HEK293 (cell line): ENCODE measurements around the gene DBF4B.

Source experiments
- EGR2 ChIP-seq: fragments of 450-650 bp; formaldehyde crosslinking; IDR thresholded peaks from 2 replicates; pipeline ENCODE4 v1.5.1; 2016; ENCODE audit warnings: low read depth, missing biosample characterization, missing genetic modification characterization
- SALL2 ChIP-seq: fragments of 450-650 bp; formaldehyde crosslinking; IDR thresholded peaks from 2 replicates; pipeline ENCODE4 v1.5.0; 2017; ENCODE audit warnings: missing biosample characterization, mild to moderate bottlenecking, missing genetic modification characterization, borderline replicate concordance
- SP3 ChIP-seq: fragments of 450-650 bp; formaldehyde crosslinking; IDR thresholded peaks from 2 replicates; pipeline ENCODE4 v1.5.1; 2016; ENCODE audit warnings: missing biosample characterization, missing genetic modification characterization
- WT1 ChIP-seq: fragments of 450-650 bp; formaldehyde crosslinking; IDR thresholded peaks from 2 replicates; pipeline ENCODE4 v1.5.1; 2016; ENCODE audit warnings: missing biosample characterization, missing genetic modification characterization
- ZBTB7A ChIP-seq: fragments of 450-650 bp; formaldehyde crosslinking; IDR thresholded peaks from 2 replicates; pipeline ENCODE4 v1.5.1; 2016; ENCODE audit warnings: low read depth, missing biosample characterization, missing genetic modification characterization
- ZBTB8A ChIP-seq: fragments of 450-650 bp; formaldehyde crosslinking; IDR thresholded peaks from 2 replicates; pipeline ENCODE4 v1.5.1; 2016; ENCODE audit warnings: missing biosample characterization, missing genetic modification characterization
- ZFP69B ChIP-seq: fragments of 450-650 bp; formaldehyde crosslinking; IDR thresholded peaks from 2 replicates; pipeline ENCODE4 v1.5.1; 2016; ENCODE audit warnings: missing biosample characterization, missing genetic modification characterization
- ZNF112 ChIP-seq: fragments of 450-650 bp; formaldehyde crosslinking; IDR thresholded peaks from 2 replicates; pipeline ENCODE4 v1.5.0; 2017; ENCODE audit warnings: missing biosample characterization, missing genetic modification characterization
- ZNF132 ChIP-seq: fragments of 450-650 bp; formaldehyde crosslinking; IDR thresholded peaks from 2 replicates; pipeline ENCODE4 v1.5.1; 2017; ENCODE audit warnings: missing biosample characterization, missing genetic modification characterization, borderline replicate concordance
- ZNF138 ChIP-seq: fragments of 450-650 bp; formaldehyde crosslinking; IDR thresholded peaks from 2 replicates; pipeline ENCODE4 v1.5.1; 2016; ENCODE audit warnings: missing biosample characterization, missing genetic modification characterization, borderline replicate concordance
- ZNF140 ChIP-seq: fragments of 450-650 bp; formaldehyde crosslinking; IDR thresholded peaks from 2 replicates; pipeline ENCODE4 v1.5.1; 2016; ENCODE audit warnings: missing biosample characterization, missing genetic modification characterization
- ZNF155 ChIP-seq: fragments of 450-650 bp; formaldehyde crosslinking; IDR thresholded peaks from 2 replicates; pipeline ENCODE4 v1.5.1; 2016; ENCODE audit warnings: missing biosample characterization, missing genetic modification characterization
- ZNF223 ChIP-seq: fragments of 450-650 bp; formaldehyde crosslinking; IDR thresholded peaks from 2 replicates; pipeline ENCODE4 v1.5.1; 2016; ENCODE audit warnings: missing biosample characterization, missing genetic modification characterization
- ZNF239 ChIP-seq: fragments of 450-650 bp; formaldehyde crosslinking; IDR thresholded peaks from 2 replicates; pipeline ENCODE4 v1.5.1; 2016; ENCODE audit warnings: missing biosample characterization, missing genetic modification characterization
- ZNF292 ChIP-seq: fragments of 450-650 bp; formaldehyde crosslinking; IDR thresholded peaks from 2 replicates; pipeline ENCODE4 v1.5.1; 2016; ENCODE audit warnings: low read depth, missing biosample characterization, missing genetic modification characterization, borderline replicate concordance
- ZNF311 ChIP-seq: fragments of 450-650 bp; formaldehyde crosslinking; IDR thresholded peaks from 2 replicates; pipeline ENCODE4 v1.5.1; 2017; ENCODE audit warnings: missing biosample characterization, missing genetic modification characterization, borderline replicate concordance
- ZNF324 ChIP-seq: fragments of 450-650 bp; formaldehyde crosslinking; IDR thresholded peaks from 2 replicates; pipeline ENCODE4 v1.5.1; 2016; ENCODE audit warnings: missing biosample characterization, missing genetic modification characterization
- ZNF335 ChIP-seq: fragments of 450-650 bp; formaldehyde crosslinking; conservative IDR thresholded peaks from 2 replicates; pipeline ENCODE4 v1.5.1; 2016; ENCODE audit warnings: missing biosample characterization, missing genetic modification characterization
- ZNF510 ChIP-seq: fragments of 450-650 bp; formaldehyde crosslinking; IDR thresholded peaks from 2 replicates; pipeline ENCODE4 v1.5.1; 2018; ENCODE audit warnings: mild to moderate bottlenecking, missing genetic modification characterization, missing biosample characterization; ENCODE audit not compliant: insufficient replicate concordance
- ZNF529 ChIP-seq: fragments of 450-650 bp; formaldehyde crosslinking; IDR thresholded peaks from 2 replicates; pipeline ENCODE4 v1.5.1; 2017; ENCODE audit warnings: missing genetic modification characterization, missing biosample characterization; ENCODE audit not compliant: insufficient replicate concordance
- ZNF530 ChIP-seq: fragments of 450-650 bp; formaldehyde crosslinking; IDR thresholded peaks from 2 replicates; pipeline ENCODE4 v1.5.1; 2016; ENCODE audit warnings: low read depth, missing biosample characterization, missing genetic modification characterization
- ZNF571 ChIP-seq: fragments of 450-650 bp; formaldehyde crosslinking; IDR thresholded peaks from 2 replicates; pipeline ENCODE4 v1.5.0; 2017; ENCODE audit warnings: missing biosample characterization, missing genetic modification characterization
- ZNF585B ChIP-seq: fragments of 450-650 bp; formaldehyde crosslinking; IDR thresholded peaks from 2 replicates; pipeline ENCODE4 v1.5.1; 2016; ENCODE audit warnings: missing biosample characterization, missing genetic modification characterization
- ZNF600 ChIP-seq: fragments of 450-650 bp; formaldehyde crosslinking; IDR thresholded peaks from 2 replicates; pipeline ENCODE4 v1.5.1; 2016; ENCODE audit warnings: missing biosample characterization, missing genetic modification characterization
- ZNF701 ChIP-seq: fragments of 450-650 bp; formaldehyde crosslinking; IDR thresholded peaks from 2 replicates; pipeline ENCODE4 v1.5.1; 2016; ENCODE audit warnings: missing biosample characterization, missing genetic modification characterization
- ZNF76 ChIP-seq: fragments of 450-650 bp; formaldehyde crosslinking; IDR thresholded peaks from 2 replicates; pipeline ENCODE4; 2016; ENCODE audit warnings: low read depth, missing biosample characterization, missing genetic modification characterization, borderline replicate concordance
- ZNF768 ChIP-seq: fragments of 450-650 bp; formaldehyde crosslinking; IDR thresholded peaks from 2 replicates; pipeline ENCODE4 v1.5.1; 2018; ENCODE audit warnings: missing biosample characterization, mild to moderate bottlenecking, missing genetic modification characterization
- TF ChIP-seq, protein P1 (sequence below): fragments of 450-650 bp; formaldehyde crosslinking; IDR thresholded peaks from 2 replicates; pipeline ENCODE4 v1.5.1; 2016; ENCODE audit warnings: missing biosample characterization, missing genetic modification characterization
- TF ChIP-seq, protein P2 (sequence below): fragments of 450-650 bp; IDR thresholded peaks from 2 replicates; pipeline ENCODE4 v1.5.1; 2018; ENCODE audit warnings: missing biosample characterization, mild to moderate bottlenecking, missing genetic modification characterization
- TF ChIP-seq, protein P3 (sequence below): sonication (generic); formaldehyde crosslinking; IDR thresholded peaks from 2 replicates; pipeline ENCODE4 v1.8.1; 2022; ENCODE audit warnings: mild to moderate bottlenecking, moderate library complexity, missing genetic modification reagents
- TF ChIP-seq, protein P4 (sequence below): fragments of 450-650 bp; formaldehyde crosslinking; IDR thresholded peaks from 2 replicates; pipeline ENCODE4 v1.5.1; 2016; ENCODE audit warnings: missing biosample characterization, missing genetic modification characterization
- TF ChIP-seq, protein P5 (sequence below): fragments of 450-650 bp; formaldehyde crosslinking; IDR thresholded peaks from 2 replicates; pipeline ENCODE4 v1.5.0; 2017; ENCODE audit warnings: missing biosample characterization, missing genetic modification characterization, borderline replicate concordance

Gene DBF4B

DNA sequence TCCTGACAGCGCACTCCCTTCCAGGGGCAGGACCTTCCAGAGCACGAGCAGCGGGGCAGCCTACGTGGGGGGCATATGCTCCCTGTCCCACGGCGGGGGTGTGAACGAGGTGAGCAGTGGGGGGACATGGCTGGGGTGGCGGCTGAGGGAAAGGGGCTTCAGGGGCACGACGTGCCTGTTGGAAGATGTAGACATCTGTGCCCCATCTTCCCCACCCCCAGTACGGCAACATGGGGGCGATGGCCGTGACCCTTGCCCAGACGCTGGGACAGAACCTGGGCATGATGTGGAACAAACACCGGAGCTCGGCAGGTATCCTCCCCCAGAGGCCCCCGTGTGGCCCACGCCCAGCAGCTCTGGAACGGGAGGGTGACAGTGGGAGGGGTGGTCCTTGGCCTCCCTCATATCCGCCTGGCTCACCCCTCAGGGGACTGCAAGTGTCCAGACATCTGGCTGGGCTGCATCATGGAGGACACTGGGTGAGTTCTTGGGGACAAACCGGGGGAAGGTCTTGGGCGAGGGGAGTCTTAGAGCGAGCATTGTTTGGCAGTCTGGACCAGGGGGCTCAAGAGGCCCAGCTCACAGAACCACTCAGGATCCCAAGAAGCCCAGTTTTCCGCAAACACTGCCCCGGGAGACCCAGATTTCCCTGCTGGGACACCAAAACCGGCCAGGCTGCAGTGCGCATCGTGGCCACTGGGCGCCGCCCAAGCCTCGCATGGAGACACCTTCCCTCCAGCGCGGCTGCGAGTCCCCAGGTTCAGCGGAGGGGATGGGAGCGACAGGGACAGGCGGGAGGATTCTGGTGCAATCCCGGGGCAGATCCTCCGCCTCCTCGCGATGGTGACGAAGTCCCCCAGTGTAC lies 66.0 kb downstream of the DBF4B start (continued):
- TF ChIP-seq EGR2 (tag by site-specific recombination) (no peak), ZNF223 (tag by site-specific recombination) (no peak), ZNF529 (tag by site-specific recombination) (no peak), ZNF530 (tag by site-specific recombination) (no peak), ZNF600 (tag by site-specific recombination) (no peak; the same call in 1 of the 2 replicates), ZNF701 (tag by site-specific recombination) (no peak), ZNF510 (tag by site-specific recombination) (no peak), ZNF132 (tag by site-specific recombination) (no peak), ZNF571 (no peak), ZBTB8A (tag by site-specific recombination) (no peak), ZFP69B (no peak), ZNF585B (no peak), ZNF292 (tag by site-specific recombination) (no peak), ZNF140 (tag by site-specific recombination) (no peak), ZNF335 (tag by site-specific recombination) (no peak), ZNF112 (tag by site-specific recombination) (no peak), WT1 (tag by site-specific recombination) (no peak), SALL2 (tag by site-specific recombination) (no peak), ZBTB7A (tag by site-specific recombination) (no peak), ZNF239 (tag by site-specific recombination) (no peak), ZNF324 (no peak), SP3 (tag by site-specific recombination) (no peak), ZNF138 (tag by site-specific recombination) (no peak), ZNF311 (tag by site-specific recombination) (no peak), ZNF76 (tag by site-specific recombination) (peak; percentile 30; the same call in 1 of the 2 replicates), ZNF768 (tag by site-specific recombination) (no peak), ZNF155 (tag by site-specific recombination) (no peak)
- TF ChIP-seq, protein P1, sequence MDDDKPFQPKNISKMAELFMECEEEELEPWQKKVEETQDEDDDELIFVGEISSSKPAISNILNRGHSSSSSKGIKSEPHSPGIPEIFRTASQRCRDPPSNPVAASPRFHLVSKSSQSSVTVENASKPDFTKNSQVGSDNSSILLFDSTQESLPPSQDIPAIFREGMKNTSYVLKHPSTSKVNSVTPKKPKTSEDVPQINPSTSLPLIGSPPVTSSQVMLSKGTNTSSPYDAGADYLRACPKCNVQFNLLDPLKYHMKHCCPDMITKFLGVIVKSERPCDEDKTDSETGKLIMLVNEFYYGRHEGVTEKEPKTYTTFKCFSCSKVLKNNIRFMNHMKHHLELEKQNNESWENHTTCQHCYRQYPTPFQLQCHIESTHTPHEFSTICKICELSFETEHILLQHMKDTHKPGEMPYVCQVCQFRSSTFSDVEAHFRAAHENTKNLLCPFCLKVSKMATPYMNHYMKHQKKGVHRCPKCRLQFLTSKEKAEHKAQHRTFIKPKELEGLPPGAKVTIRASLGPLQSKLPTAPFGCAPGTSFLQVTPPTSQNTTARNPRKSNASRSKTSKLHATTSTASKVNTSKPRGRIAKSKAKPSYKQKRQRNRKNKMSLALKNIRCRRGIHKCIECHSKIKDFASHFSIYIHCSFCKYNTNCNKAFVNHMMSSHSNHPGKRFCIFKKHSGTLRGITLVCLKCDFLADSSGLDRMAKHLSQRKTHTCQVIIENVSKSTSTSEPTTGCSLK (tag by site-specific recombination), result no peak
- TF ChIP-seq, protein P2, sequence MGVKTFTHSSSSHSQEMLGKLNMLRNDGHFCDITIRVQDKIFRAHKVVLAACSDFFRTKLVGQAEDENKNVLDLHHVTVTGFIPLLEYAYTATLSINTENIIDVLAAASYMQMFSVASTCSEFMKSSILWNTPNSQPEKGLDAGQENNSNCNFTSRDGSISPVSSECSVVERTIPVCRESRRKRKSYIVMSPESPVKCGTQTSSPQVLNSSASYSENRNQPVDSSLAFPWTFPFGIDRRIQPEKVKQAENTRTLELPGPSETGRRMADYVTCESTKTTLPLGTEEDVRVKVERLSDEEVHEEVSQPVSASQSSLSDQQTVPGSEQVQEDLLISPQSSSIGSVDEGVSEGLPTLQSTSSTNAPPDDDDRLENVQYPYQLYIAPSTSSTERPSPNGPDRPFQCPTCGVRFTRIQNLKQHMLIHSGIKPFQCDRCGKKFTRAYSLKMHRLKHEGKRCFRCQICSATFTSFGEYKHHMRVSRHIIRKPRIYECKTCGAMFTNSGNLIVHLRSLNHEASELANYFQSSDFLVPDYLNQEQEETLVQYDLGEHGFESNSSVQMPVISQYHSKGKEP (tag by site-specific recombination), result peak; percentile 5; the same call in 1 of the 2 replicates
- TF ChIP-seq, protein P3, sequence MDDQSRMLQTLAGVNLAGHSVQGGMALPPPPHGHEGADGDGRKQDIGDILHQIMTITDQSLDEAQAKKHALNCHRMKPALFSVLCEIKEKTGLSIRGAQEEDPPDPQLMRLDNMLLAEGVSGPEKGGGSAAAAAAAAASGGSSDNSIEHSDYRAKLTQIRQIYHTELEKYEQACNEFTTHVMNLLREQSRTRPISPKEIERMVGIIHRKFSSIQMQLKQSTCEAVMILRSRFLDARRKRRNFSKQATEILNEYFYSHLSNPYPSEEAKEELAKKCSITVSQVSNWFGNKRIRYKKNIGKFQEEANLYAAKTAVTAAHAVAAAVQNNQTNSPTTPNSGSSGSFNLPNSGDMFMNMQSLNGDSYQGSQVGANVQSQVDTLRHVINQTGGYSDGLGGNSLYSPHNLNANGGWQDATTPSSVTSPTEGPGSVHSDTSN (CRISPR knock-in tag), result 0 out of 2 replicates have a peak, but pooled peaks have one; percentile 31
- TF ChIP-seq, protein P4, sequence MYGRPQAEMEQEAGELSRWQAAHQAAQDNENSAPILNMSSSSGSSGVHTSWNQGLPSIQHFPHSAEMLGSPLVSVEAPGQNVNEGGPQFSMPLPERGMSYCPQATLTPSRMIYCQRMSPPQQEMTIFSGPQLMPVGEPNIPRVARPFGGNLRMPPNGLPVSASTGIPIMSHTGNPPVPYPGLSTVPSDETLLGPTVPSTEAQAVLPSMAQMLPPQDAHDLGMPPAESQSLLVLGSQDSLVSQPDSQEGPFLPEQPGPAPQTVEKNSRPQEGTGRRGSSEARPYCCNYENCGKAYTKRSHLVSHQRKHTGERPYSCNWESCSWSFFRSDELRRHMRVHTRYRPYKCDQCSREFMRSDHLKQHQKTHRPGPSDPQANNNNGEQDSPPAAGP (tag by site-specific recombination), result no peak
- TF ChIP-seq, protein P5, sequence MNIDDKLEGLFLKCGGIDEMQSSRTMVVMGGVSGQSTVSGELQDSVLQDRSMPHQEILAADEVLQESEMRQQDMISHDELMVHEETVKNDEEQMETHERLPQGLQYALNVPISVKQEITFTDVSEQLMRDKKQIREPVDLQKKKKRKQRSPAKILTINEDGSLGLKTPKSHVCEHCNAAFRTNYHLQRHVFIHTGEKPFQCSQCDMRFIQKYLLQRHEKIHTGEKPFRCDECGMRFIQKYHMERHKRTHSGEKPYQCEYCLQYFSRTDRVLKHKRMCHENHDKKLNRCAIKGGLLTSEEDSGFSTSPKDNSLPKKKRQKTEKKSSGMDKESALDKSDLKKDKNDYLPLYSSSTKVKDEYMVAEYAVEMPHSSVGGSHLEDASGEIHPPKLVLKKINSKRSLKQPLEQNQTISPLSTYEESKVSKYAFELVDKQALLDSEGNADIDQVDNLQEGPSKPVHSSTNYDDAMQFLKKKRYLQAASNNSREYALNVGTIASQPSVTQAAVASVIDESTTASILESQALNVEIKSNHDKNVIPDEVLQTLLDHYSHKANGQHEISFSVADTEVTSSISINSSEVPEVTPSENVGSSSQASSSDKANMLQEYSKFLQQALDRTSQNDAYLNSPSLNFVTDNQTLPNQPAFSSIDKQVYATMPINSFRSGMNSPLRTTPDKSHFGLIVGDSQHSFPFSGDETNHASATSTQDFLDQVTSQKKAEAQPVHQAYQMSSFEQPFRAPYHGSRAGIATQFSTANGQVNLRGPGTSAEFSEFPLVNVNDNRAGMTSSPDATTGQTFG (tag by site-specific recombination), result no peak
